NOMO-1 treated with DMSO at 0.1 percent for 48 hours (cell line): ENCODE measurements around the gene PLPPR2.
"Not testable (repeated sequence)": the region's sequence is repeated elsewhere in the genome, so short reads cannot be mapped to it uniquely, and the experiment has no call there.

Experiments
- DNase-seq: peaks from one replicate; lab custom pipeline; 2025; ENCODE audit not compliant: unreplicated experiment; lab: John Stamatoyannopoulos, UW

PLPPR2 gene

GRCh38 chr19:11355160-11356073 lies at the start of gene PLPPR2:
Gene PLPPR2, plus strand, starts transcription at chr19:11355432. Its CDS starts 2,242 bp downstream, at chr19:11357674.
- DNase-seq = peak; percentile 83

GRCh38 chr19:11306337-11306736 lies 48.9 kb upstream of the PLPPR2 start:
- no peak for DNase-seq

GRCh38 chr19:11320278-11320995 lies 34.8 kb upstream of the PLPPR2 start:
- DNase-seq = peak; percentile 76

- DNase-seq = peak; percentile 25
Measured at GRCh38 chr19:11321191-11322126, 33.8 kb upstream of the PLPPR2 start.

- DNase-seq = peak; percentile 77
Measured at GRCh38 chr19:11322269-11323024, 32.8 kb upstream of the PLPPR2 start.

- DNase-seq = peak; percentile 35
Measured at GRCh38 chr19:11323601-11324078, 31.6 kb upstream of the PLPPR2 start.

GRCh38 chr19:11324079-11324661 lies 31.1 kb upstream of the PLPPR2 start:
- DNase-seq = peak; percentile 100

- no peak for DNase-seq
Measured at GRCh38 chr19:11324748-11325389, 30.4 kb upstream of the PLPPR2 start.

GRCh38 chr19:11325544-11325943 lies 29.7 kb upstream of the PLPPR2 start:
- no peak for DNase-seq

- DNase-seq = no peak
Measured at GRCh38 chr19:11330127-11330526, 25.1 kb upstream of the PLPPR2 start.

- DNase-seq = no peak
Measured at GRCh38 chr19:11331502-11331901, 23.7 kb upstream of the PLPPR2 start.

GRCh38 chr19:11332822-11333221 lies 22.4 kb upstream of the PLPPR2 start:
- DNase-seq = no peak

GRCh38 chr19:11333838-11334237 lies 21.4 kb upstream of the PLPPR2 start:
- DNase-seq = not testable (repeated sequence)

- DNase-seq = no peak
Measured at GRCh38 chr19:11335449-11336146, 19.6 kb upstream of the PLPPR2 start.

GRCh38 chr19:11337080-11337479 lies 18.2 kb upstream of the PLPPR2 start:
- DNase-seq = peak; percentile 39

- no peak for DNase-seq
Measured at GRCh38 chr19:11338121-11338520, 17.1 kb upstream of the PLPPR2 start.

GRCh38 chr19:11338569-11339253 lies 16.5 kb upstream of the PLPPR2 start:
- no peak for DNase-seq
